A549 (cell line): ENCODE measurements around the gene USP13. TPM values are rescaled to one million over a fixed set of nuclear protein-coding genes. Genes with fewer than 3 reads are reported as not detected.

Experiments
- ATAC-seq, 2 experiments: fragments of 200-7000 bp in 1 of 2; fragments of >200 bp in 1 of 2; cut with Nextera tagmentation in 1 of 2; cut with Tn5 transposase in 1 of 2; 3 replicates each; pipeline versions ENCODE4 v1.8.0 to v1.9.1; 2018 to 2020; ENCODE audit warnings: mild to moderate bottlenecking in 1 of 2, moderate library complexity in 1 of 2
- CTCF ChIA-PET: fragments of 300-600 bp; sonication (Branson Sonifier 250); formaldehyde crosslinking; extraction: SDS; loops from one replicate; lab custom pipeline; 2021; ENCODE audit warnings: antibody characterized with exemption, inconsistent platforms; lab: Yijun Ruan, JAX
- POLR2A ChIA-PET: fragments of 350-600 bp; formaldehyde crosslinking; extraction: SDS; loops from one replicate; lab custom pipeline; 2021; ENCODE audit warnings: antibody characterized with exemption, inconsistent platforms; lab: Yijun Ruan, JAX
- DNase-seq, 2 experiments: peaks; one replicate each; pipeline versions ENCODE4 v3.0.0 to v3.0.0-alpha.2; 2011 to 2016; ENCODE audit warnings: low read depth in 1 of 2, low spot score in 1 of 2
- FAIRE-seq: peaks from 2 replicates; lab custom pipeline; 2011; peaks lifted over from hg19 to GRCh38; lab: Jason Lieb, UNC
- H3K27ac ChIP-seq, 2 experiments: fragments of >200 bp; sonication (Bioruptor Twin); formaldehyde crosslinking; 3 replicates each; pipeline ENCODE4 v1.5.1; 2016 to 2017
- H3K4me1 ChIP-seq: fragments of >200 bp; sonication (Bioruptor Twin); formaldehyde crosslinking; 3 replicates; pipeline ENCODE4 v1.6.1; 2016
- H3K4me2 ChIP-seq: fragments of >200 bp; sonication (Bioruptor Twin); formaldehyde crosslinking; 3 replicates; pipeline ENCODE4 v1.6.1; 2016
- H3K4me3 ChIP-seq: fragments of >200 bp; sonication (Bioruptor Twin); formaldehyde crosslinking; 3 replicates; pipeline ENCODE4 v1.5.1; 2016
- H3K9me3 ChIP-seq: fragments of >200 bp; sonication (Bioruptor Twin); formaldehyde crosslinking; 3 replicates; pipeline ENCODE4 v1.6.1; 2016
- ATOH8 ChIP-seq: fragments of 250-450 bp; sonication (Bioruptor Pico); IDR thresholded peaks from 2 replicates; pipeline ENCODE4 v1.5.0; 2020; ENCODE audit warnings: low read depth, mild to moderate bottlenecking, moderate library complexity
- BCL3 ChIP-seq: fragments of >200 bp; sonication (Bioruptor Twin); formaldehyde crosslinking; IDR thresholded peaks from 3 replicates; pipeline ENCODE4 v1.6.1; 2016
- BHLHE40 ChIP-seq: IDR thresholded peaks from 2 replicates; pipeline ENCODE4 v1.6.1; 2012; ENCODE audit warnings: low read depth, low read length, inconsistent platforms
- CBX2 ChIP-seq: fragments of 200-600 bp; sonication (generic); IDR thresholded peaks from 2 replicates; pipeline ENCODE4 v1.6.1; 2016; ENCODE audit warnings: low read depth, mild to moderate bottlenecking, borderline replicate concordance
- CEBPB ChIP-seq, 2 experiments: fragments of >200 bp in 1 of 2; sonication (Bioruptor Twin) in 1 of 2; formaldehyde crosslinking in 1 of 2; IDR thresholded peaks; 2 replicates each; pipeline ENCODE4 v1.6.1; 2012 to 2016
- CHD2 ChIP-seq: fragments of 150-350 bp; IDR thresholded peaks from 2 replicates; pipeline ENCODE4 v1.6.1; 2014; ENCODE audit warnings: low read length; ENCODE audit not compliant: partially characterized antibody
- E2F6 ChIP-seq: IDR thresholded peaks from 2 replicates; pipeline ENCODE4 v1.6.1; 2012; ENCODE audit warnings: low read depth, borderline replicate concordance
- ELK1 ChIP-seq: fragments of 150-350 bp; IDR thresholded peaks from 2 replicates; pipeline ENCODE4 v1.6.1; 2014; ENCODE audit warnings: low read depth, mild to moderate bottlenecking, low read length
- FOSL2 ChIP-seq, 2 experiments: fragments of 450-650 bp in 1 of 2; fragments of >200 bp in 1 of 2; sonication (Bioruptor Twin) in 1 of 2; formaldehyde crosslinking; IDR thresholded peaks; 2 replicates each; pipeline versions ENCODE4 v1.5.0 to v1.6.1; 2016 to 2020; ENCODE audit warnings: mild to moderate bottlenecking in 1 of 2, moderate library complexity in 1 of 2
- FOXS1 ChIP-seq: fragments of 250-450 bp; sonication (Bioruptor Pico); IDR thresholded peaks from 2 replicates; pipeline ENCODE4 v1.5.0; 2020; ENCODE audit warnings: mild to moderate bottlenecking, moderate library complexity
- GATA3 ChIP-seq: IDR thresholded peaks from 2 replicates; pipeline ENCODE4 v1.6.1; 2012; ENCODE audit warnings: borderline replicate concordance
- HEYL ChIP-seq: fragments of 250-450 bp; sonication (Bioruptor Pico); IDR thresholded peaks from 2 replicates; pipeline ENCODE4 v1.8.0; 2021; ENCODE audit warnings: mild to moderate bottlenecking, moderate library complexity
- HMGXB4 ChIP-seq: fragments of 250-450 bp; sonication (Bioruptor Pico); IDR thresholded peaks from 2 replicates; pipeline ENCODE4 v1.5.0; 2021; ENCODE audit warnings: mild to moderate bottlenecking, moderate library complexity, borderline replicate concordance
- JUNB ChIP-seq: fragments of >200 bp; sonication (Bioruptor Twin); formaldehyde crosslinking; IDR thresholded peaks from 2 replicates; pipeline ENCODE4 v1.6.1; 2016
- KDM5A ChIP-seq: fragments of 200-600 bp; sonication (generic); IDR thresholded peaks from 2 replicates; pipeline ENCODE4 v1.6.1; 2016; ENCODE audit warnings: antibody characterized with exemption, mild to moderate bottlenecking
- MAX ChIP-seq: IDR thresholded peaks from 2 replicates; pipeline ENCODE4 v1.6.1; 2012
- MAZ ChIP-seq: fragments of 150-350 bp; IDR thresholded peaks from 2 replicates; pipeline ENCODE4 v1.6.1; 2014; ENCODE audit warnings: antibody characterized with exemption, low read depth, low read length, borderline replicate concordance
- MYC ChIP-seq: IDR thresholded peaks from 2 replicates; pipeline ENCODE4 v1.6.1; 2012; ENCODE audit warnings: mild to moderate bottlenecking, inconsistent platforms, low read length, improper control_type of control experiment, borderline replicate concordance
- NR3C1 ChIP-seq: fragments of >200 bp; sonication (Bioruptor Twin); formaldehyde crosslinking; IDR thresholded peaks from 3 replicates; pipeline ENCODE4 v1.6.1; 2017
- PHF8 ChIP-seq: fragments of 200-600 bp; sonication (generic); IDR thresholded peaks from 2 replicates; pipeline ENCODE4 v1.6.1; 2016; ENCODE audit warnings: low read depth, mild to moderate bottlenecking, antibody characterized with exemption, moderate library complexity, borderline replicate concordance
- RARB ChIP-seq: fragments of 250-450 bp; sonication (Bioruptor Pico); IDR thresholded peaks from 2 replicates; pipeline ENCODE4 v1.8.0; 2021; ENCODE audit warnings: mild to moderate bottlenecking, moderate library complexity
- RCOR1 ChIP-seq: fragments of 150-350 bp; IDR thresholded peaks from 2 replicates; pipeline ENCODE4 v1.6.1; 2014; ENCODE audit warnings: antibody characterized with exemption, low read length, low read depth
- RFX5 ChIP-seq: fragments of 450-650 bp; IDR thresholded peaks from 2 replicates; pipeline ENCODE4 v1.7.1; 2014; ENCODE audit warnings: antibody characterized with exemption, mild to moderate bottlenecking, moderate library complexity
- RNF2 ChIP-seq: fragments of 200-600 bp; sonication (generic); IDR thresholded peaks from 2 replicates; pipeline ENCODE4 v1.6.1; 2016; ENCODE audit warnings: low read depth, mild to moderate bottlenecking, antibody characterized with exemption, moderate library complexity, borderline replicate concordance
- SMC3 ChIP-seq: fragments of >200 bp; sonication (Bioruptor Twin); formaldehyde crosslinking; IDR thresholded peaks from 3 replicates; pipeline ENCODE4 v1.6.1; 2018; ENCODE audit warnings: inconsistent platforms
- TFCP2L1 ChIP-seq: fragments of 250-450 bp; sonication (Bioruptor Pico); IDR thresholded peaks from 2 replicates; pipeline ENCODE4 v1.5.0; 2021; ENCODE audit warnings: mild to moderate bottlenecking
- ZSCAN20 ChIP-seq: fragments of 250-450 bp; sonication (Bioruptor Pico); IDR thresholded peaks from 2 replicates; pipeline ENCODE4 v1.8.0; 2022; ENCODE audit warnings: mild to moderate bottlenecking, moderate library complexity
- WGBS: methylation state at CpG from one replicate; pipeline ENCODE4 v1.1.6; 2017; ENCODE audit errors: missing lambda C conversion rate; 5-methylcytosine and 5-hydroxymethylcytosine counted together
- polyA plus RNA-seq, 4 experiments: library from polyadenylated mRNA; depleted of rRNA in 3 of 4; stranded (reverse); fragments of >200 nt; fragmentation: RNase III in 1 of 4; extraction: RNeasy Plus Mini Kit Qiagen cat#74134 plus additional on column Dnase treatment in 1 of 4; gene quantifications; 2 replicates in 3 of 4; 3 replicates in 1 of 4; pipeline ENCODE4 v1.2.3, GENCODE V29; 2011 to 2017

USP13 gene
- polyA plus RNA-seq, 2 of the 4 experiments (the other 2 are of a cell fraction), result 7.5 to 10.2 TPM

- no peaks in the 10 kb centered on the region for H3K4me1 ChIP-seq
- ATAC-seq, result no peak
- TF ChIP-seq MAZ (no peak), CEBPB (IDR thresholded peaks at IDR 0.05) (no peak), KDM5A (no peak), HMGXB4 (CRISPR knock-in tag) (no peak), E2F6 (no peak), RCOR1 (no peak), FOXS1 (CRISPR knock-in tag) (no peak), GATA3 (no peak), SMC3 (no peak), MYC (no peak), ZSCAN20 (CRISPR knock-in tag) (no peak), TFCP2L1 (CRISPR knock-in tag) (no peak), ELK1 (no peak), BHLHE40 (no peak), PHF8 (no peak), RNF2 (no peak), CHD2 (no peak), BCL3 (no peak), JUNB (no peak), RARB (CRISPR knock-in tag) (no peak)
- no peak for DNase-seq
- ChIA-PET POLR2A (no interaction called here), CTCF (no interaction called here)
- no peak overlapping the region for H3K4me2 ChIP-seq
- no peak overlapping the region for H3K4me3 ChIP-seq
- no peak overlapping the region for H3K27ac ChIP-seq
- no peak for FAIRE-seq
- H3K9me3 ChIP-seq, result no peaks in the 10 kb centered on the region
- WGBS, result 99% methylated on average over 2 of the region's 2 CpGs
These were observed 45.0 kb downstream of the USP13 start for GRCh38 chr3:179697736-179698332.

GRCh38 chr3:179700716-179701115 lies 47.9 kb downstream of the USP13 start:
- POLR2A ChIA-PET, result no interaction called here
- 92% methylated on average over 4 of the region's 4 CpGs for WGBS
- FAIRE-seq, result no peak
- Histone ChIP-seq H3K9me3 (no peaks in the 10 kb centered on the region), H3K4me3 (no peak overlapping the region), H3K4me1 (no peaks in the 10 kb centered on the region), H3K4me2 (no peak overlapping the region), H3K27ac (no peak overlapping the region)
- DNase-seq, result no peak
- CTCF ChIA-PET, result no interaction called here
- no peak for ATAC-seq
- TF ChIP-seq CBX2, result no peak
- TF ChIP-seq ATOH8, result no peak
- TF ChIP-seq E2F6, result no peak
- TF ChIP-seq HEYL (CRISPR knock-in tag), result no peak
- no peak for TF ChIP-seq SMC3
- TF ChIP-seq MAX, result no peak
- no peak for TF ChIP-seq FOSL2 (IDR thresholded peaks at IDR 0.05)
- TF ChIP-seq FOSL2 (CRISPR knock-in tag; IDR thresholded peaks at IDR 0.05), result no peak
- TF ChIP-seq GATA3, result no peak
- no peak for TF ChIP-seq RFX5
- no peak for TF ChIP-seq NR3C1
